DMS153 treated with DMSO at 0.1 percent for 48 hours (cell line): ENCODE results near the gene RNF141.

Source experiments
- DNase-seq: peaks from one replicate; lab custom pipeline; 2025; ENCODE audit not compliant: unreplicated experiment; lab: John Stamatoyannopoulos, UW

RNF141 gene

DNA sequence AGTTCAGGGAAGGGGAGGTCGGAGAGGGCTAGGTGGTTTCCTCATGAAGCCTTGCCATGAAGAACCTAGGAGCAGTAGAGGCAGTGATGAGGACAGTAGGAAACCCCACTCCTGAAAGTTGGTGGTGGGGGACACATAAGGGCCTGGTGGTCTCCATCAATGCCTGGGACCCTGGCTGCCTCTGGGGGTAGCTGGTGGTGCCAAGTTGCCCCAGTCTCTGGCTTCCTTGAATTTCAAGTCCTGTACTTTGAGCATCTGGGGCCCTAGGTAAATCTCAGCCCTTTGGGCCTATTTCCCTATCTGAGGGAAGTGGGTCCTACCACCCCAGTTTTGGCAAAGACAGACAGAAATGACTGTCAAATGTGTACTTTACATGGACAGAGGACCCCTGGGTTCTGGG, 57.8 kb downstream of the RNF141 start:
- no peak for DNase-seq

DNA sequence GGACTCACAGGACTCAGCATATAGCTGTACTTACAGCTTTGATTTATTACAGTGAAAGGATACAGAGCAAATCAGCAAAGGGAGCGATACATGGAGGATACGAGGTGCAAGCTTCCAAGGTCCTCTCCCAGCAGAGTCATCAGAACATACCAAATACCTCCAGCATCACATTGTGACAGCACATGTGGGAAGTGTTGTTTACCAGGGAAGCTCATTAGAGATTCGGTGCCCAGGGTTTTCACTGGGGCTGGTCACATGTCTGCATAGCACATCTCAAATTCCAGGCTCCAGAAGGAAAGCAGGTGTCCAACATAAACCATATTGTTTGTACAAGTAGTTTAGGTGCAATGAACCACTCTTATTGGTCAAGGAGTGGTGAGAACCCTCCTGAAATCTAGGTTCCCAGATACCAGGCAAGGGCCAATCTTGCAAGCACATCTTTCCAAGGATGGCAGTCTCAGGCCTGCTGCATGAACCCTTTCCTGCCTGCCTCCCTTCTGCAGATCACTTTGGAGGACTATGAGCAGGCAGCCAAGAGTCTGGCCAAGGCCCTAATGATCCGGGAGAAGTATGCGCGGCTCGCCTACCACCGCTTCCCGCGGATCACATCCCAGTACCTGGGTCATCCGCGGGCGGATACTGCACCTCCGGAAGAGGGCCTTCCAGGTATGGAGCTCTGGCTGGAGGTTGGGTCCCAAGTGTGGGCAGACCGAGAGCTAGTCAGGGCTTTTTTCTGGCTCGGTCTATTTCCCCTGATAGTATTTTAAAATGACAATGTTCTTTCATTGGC, 59.2 kb downstream of the RNF141 start:
- no peak for DNase-seq

DNA sequence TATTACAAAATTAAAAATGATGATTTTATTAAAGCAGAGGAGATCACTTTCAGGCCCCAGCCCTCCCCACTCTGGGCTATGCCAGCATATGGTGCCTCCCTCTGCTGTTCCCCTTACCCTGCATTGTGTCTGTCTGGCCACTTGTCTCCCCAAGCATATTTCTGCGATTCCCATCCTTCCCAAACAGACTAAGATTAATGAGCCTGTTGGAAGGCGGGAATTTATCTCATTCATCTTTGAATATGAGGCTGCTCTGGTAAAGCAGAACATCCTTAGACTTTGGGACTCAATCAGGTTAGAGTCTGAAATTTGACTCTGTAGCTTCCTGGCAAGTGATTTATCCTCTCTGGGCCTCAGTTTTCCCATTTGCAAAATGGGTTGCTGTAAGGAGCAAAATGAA, 60.2 kb downstream of the RNF141 start:
- no peak for DNase-seq

DNA sequence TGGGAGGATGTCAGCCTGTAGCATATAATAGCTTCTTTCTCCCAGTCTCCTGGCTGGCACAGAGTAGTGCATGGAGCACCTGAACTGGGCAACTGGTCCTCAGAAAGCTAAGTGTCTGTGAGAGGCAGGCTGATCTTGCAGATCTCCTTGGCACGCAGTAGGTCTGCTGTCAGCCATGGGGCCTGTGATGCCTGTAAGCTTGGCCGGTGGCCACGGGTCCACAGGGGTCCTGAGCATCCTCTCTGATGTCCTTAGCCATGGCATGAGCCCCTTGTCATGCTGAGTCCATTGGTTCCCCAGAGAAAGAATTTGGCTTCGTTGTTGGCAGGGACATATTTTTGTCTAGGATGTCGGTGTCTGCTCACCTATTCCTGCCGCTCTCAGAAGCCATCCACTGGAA, 61.0 kb downstream of the RNF141 start:
- no peak for DNase-seq

DNA sequence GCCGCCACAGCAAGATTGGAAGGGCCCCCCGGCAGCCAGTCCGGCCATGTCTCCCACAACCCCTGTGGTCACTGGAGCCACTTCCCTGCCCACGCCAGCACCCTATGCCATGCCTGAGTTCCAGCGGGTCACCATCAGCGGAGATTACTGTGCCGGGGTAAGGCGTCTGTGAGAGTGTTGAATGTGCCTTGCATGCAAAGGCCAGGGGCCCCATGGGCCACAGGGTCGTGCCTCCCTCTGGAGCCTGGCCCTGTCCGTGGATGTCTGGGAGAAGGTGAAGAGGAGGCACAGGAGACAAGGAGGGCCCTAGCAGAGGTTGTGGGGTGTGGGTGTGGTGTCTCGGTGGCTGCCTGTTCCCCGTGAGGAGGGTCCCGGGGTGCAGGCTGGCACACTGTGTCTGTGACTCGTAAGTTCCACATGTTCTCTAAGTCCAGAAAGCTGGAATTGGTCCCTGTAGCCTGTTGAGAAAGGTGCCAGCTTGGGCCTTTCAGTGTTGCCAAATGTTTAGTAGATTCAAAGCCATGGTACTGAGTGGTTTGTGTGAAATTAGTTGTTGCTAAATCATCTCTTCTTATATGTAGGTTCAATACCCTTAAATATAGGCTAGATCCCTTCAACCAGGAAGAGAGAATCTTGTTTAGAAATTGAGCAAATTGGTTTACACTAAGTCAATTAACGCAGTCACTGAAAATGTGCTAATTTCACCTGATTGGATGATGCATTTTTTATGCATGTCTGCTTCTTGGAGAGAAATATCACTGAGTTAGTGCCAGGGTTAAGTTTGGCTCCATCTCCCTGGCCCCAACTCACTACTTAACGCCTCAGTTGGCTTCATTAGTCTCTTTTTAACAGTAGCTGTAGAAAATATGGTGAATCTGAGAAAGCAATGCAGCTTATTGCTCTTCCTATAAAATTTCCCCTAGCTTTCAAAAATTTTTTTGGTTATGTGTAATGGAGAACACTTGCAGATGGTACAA, 62.1 kb downstream of the RNF141 start:
- DNase-seq = no peak

DNA sequence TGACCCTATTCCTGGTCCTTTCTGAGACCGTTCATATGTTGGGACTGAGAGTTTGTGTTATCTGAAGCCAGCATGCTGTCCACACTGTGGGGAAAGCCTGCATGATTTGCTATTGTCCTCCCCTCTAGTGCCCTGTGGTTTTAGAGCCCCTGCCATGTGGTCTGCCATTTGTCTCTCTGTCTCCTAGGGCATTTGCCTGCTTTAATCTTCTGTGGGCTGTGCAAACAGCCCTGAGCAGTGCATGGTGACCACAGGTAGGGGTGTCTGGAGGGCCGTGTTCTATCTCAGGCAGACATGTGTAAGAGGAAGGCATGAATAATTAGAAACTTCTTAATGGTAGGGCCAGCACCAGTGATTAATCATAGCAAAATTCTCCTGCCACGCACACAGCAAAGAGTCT, 62.9 kb downstream of the RNF141 start:
- no peak for DNase-seq

DNA sequence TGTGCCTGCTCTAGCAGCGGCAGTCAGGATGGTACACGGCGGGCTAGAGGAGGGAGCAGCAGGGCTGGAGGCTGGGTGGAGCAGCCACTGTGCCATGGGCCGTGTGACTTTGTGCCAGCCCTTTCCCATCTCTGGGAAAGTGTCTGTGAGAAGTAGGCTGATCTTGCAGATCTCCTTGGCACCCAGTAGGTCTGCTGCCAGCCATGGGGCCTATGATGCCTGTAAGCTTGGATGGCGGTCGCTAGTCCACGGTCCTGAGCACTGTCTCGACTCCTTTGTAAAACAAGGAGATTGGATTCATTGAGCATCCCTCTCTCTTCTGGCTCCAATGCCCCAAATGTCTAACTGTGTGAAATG, 63.3 kb downstream of the RNF141 start:
- no peak for DNase-seq

DNA sequence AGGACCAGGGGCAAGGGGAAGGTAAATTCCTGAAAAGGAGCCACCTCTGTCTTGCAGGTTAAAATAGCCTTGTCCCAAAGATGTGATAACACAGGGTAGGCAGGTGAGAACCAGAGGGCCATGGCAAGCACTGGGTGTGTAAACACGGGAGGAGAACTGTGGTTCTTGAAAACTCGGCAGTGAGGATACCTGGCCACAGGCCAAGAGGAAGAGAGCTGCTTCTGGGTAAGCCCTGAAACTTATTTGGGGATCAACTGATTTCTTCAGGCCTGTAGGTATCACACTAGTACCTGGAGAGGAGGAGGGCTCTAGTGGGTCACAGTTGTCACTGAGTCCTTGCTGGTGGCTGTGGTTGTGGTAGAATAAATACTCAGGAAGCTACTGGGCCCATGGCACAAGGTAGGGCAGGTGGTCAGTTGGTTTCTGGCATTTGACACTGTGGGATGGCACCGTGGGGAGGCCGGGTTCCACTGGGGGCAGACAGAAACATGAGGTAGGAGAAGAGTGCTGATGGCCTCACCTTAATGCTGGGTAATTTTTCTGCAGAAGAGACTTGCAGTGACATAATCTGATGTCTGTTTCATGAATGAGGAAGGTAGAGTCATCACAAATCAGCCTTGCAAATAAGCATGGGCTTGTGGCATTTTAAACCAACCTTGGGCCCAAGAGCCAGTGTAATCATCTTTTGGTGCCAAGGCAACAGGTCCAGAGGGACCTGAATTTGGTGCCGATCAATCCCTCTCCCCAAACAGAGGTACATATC, 63.9 kb downstream of the RNF141 start:
- no peak for DNase-seq

DNA sequence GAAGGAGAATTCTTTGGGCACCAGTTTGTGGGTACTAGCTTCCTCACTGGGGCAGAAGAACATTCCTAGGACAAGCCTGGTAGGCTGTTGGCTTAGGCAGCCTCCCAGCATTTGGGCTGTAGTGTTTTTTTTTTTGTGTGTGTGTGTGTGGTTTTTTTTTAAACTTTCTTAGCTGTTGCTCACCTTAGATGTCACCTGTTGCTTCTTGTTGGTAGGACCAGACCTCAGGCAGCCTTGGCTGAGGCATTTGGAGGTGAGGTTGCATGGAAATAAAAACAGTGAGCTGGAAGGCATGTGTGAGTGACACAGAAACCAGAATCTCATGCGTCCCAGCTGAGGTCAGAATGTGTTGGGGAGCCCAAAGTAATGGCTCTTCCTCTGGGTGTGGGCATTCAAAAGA, 64.6 kb downstream of the RNF141 start:
- DNase-seq = no peak

DNA sequence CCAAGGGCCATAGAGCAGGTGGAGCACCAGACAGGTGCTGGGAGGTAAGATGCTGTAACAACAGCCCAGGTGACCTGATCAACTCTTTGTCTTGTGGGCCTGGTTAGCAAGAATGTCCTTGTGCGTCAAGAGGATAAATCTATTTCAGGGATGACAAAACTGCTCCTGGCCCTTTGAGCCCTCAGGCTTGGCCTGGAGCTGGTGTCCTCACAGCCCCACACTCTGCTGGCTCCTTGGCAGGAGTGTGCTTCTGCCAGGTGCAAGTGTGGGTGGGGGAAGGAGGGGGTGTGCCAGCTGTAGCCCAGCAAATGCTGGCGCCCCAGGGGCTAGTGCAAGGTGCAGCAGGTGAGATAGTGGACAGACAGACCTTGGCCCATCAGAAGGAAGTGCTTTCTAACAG, 66.4 kb downstream of the RNF141 start:
- DNase-seq = no peak

DNA sequence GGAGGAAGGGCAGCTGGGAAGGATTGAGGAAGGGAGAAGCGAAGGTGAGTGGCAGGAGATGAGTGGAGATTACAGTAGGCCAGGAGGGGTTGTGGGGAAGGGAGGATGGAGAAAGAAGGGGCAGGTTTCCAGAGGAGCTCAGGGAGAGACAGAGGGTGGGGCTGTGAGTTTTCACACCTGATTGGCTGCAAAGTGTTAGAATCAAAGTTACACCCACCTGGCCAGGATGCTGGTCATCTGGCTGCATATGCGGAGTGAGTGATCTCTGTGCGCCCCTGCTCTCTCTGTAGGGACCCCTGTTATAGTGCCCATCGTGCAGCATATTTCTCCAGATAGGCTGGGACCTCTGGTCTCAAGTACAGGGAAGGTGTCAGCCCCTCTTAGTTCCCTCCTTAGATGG, 67.6 kb downstream of the RNF141 start:
- DNase-seq = no peak

DNA sequence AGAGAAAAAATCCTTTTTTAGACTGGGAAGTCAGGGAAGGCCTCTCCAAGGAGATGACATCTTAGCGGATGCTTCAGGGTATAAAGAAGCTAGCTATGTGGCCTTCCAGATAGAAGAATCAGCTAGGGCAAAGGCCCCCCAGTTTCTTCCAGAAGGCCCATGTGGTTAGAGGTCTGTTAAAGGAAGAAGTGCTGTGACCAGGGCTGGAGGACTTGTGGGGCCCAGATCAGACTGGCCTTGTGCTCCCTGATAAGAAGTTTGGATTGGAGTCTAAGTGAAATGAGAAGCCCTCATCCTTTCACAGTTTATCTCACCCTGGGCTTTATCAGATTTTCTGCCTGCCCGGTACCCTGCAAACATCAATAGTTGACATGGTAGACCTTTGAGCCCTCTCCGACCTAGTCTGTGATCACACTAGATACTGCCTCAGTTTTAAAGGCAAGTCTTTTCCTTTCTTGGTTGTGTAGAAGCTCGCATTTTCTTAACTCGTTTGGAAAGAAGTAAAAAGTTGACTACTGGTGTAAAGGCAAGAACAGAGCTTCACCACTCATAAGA, 78.2 kb downstream of the RNF141 start:
- no peak for DNase-seq
